ENCODE measurements around the gene NOL11.
"Not testable (repeated sequence)": the region's sequence is repeated elsewhere in the genome, so short reads cannot be mapped to it uniquely, and the experiment has no call there.

The NOL11 gene

GRCh38 chr17:67751101-67752074 lies 33.7 kb downstream of the NOL11 start:
- FAIRE-seq, result no peak

GRCh38 chr17:67752160-67752559 lies 34.4 kb downstream of the NOL11 start:
- FAIRE-seq; DNase-seq (ENCODE audit: extremely low spot score, insufficient read length, low read depth): not testable (repeated sequence)

More at GRCh38 chr17:67751101-67752074, 33.7 kb downstream of the NOL11 start:
- no peak for DNase-seq (ENCODE audit: extremely low spot score, insufficient read length, low read depth)

- no peak for FAIRE-seq
- DNase-seq (ENCODE audit: extremely low spot score, insufficient read length, low read depth), result no peak
These were observed 35.3 kb downstream of the NOL11 start for GRCh38 chr17:67753026-67753425.

- DNase-seq (ENCODE audit: extremely low spot score, insufficient read length, low read depth) (no peak), FAIRE-seq (no peak)
These were observed 36.3 kb downstream of the NOL11 start for GRCh38 chr17:67754001-67754400.

GRCh38 chr17:67754686-67755085 lies 37.0 kb downstream of the NOL11 start:
- not testable (repeated sequence) for DNase-seq (ENCODE audit: extremely low spot score, insufficient read length, low read depth); FAIRE-seq

- not testable (repeated sequence) for FAIRE-seq; DNase-seq (ENCODE audit: extremely low spot score, insufficient read length, low read depth)
These were observed 39.0 kb downstream of the NOL11 start for GRCh38 chr17:67756766-67757165.

- FAIRE-seq (no peak), DNase-seq (ENCODE audit: extremely low spot score, insufficient read length, low read depth) (no peak)
These were observed 41.8 kb downstream of the NOL11 start for GRCh38 chr17:67759355-67760171.

GRCh38 chr17:67765623-67766022 lies 47.9 kb downstream of the NOL11 start:
- FAIRE-seq (no peak), DNase-seq (ENCODE audit: extremely low spot score, insufficient read length, low read depth) (no peak)

- FAIRE-seq (no peak), DNase-seq (ENCODE audit: extremely low spot score, insufficient read length, low read depth) (no peak)
These were observed 51.5 kb downstream of the NOL11 start for GRCh38 chr17:67769231-67769630.

GRCh38 chr17:67770539-67770938 lies 52.8 kb downstream of the NOL11 start:
- no peak for FAIRE-seq
- DNase-seq (ENCODE audit: extremely low spot score, insufficient read length, low read depth), result no peak

GRCh38 chr17:67772679-67773078 lies 54.9 kb downstream of the NOL11 start:
- DNase-seq (ENCODE audit: extremely low spot score, insufficient read length, low read depth) (no peak), FAIRE-seq (no peak)

GRCh38 chr17:67773246-67773645 lies 55.5 kb downstream of the NOL11 start:
- no peak for FAIRE-seq

GRCh38 chr17:67779098-67779672 lies 61.4 kb downstream of the NOL11 start:
- DNase-seq (ENCODE audit: extremely low spot score, insufficient read length, low read depth) (no peak), FAIRE-seq (no peak)

More at GRCh38 chr17:67773246-67773645, 55.5 kb downstream of the NOL11 start:
- DNase-seq (ENCODE audit: extremely low spot score, insufficient read length, low read depth), result no peak

GRCh38 chr17:67784364-67785121 lies 66.8 kb downstream of the NOL11 start:
- DNase-seq (ENCODE audit: extremely low spot score, insufficient read length, low read depth), result no peak

GRCh38 chr17:67785122-67785477 lies 67.4 kb downstream of the NOL11 start:
- DNase-seq (ENCODE audit: extremely low spot score, insufficient read length, low read depth) (no peak), FAIRE-seq (no peak)

More at GRCh38 chr17:67784364-67785121, 66.8 kb downstream of the NOL11 start:
- no peak for FAIRE-seq

GRCh38 chr17:67785504-67785903 lies 67.8 kb downstream of the NOL11 start:
- FAIRE-seq, result no peak

More at GRCh38 chr17:67785504-67785903, 67.8 kb downstream of the NOL11 start:
- no peak for DNase-seq (ENCODE audit: extremely low spot score, insufficient read length, low read depth)
